B cell (primary cell): ENCODE results near the gene FLII. TPM values are rescaled to one million over a fixed set of nuclear protein-coding genes. Genes with fewer than 3 reads are reported as not detected.

Source experiments
- ATAC-seq: fragments of 200-7000 bp; cut with Tn5 transposase; one replicate; pipeline ENCODE4 v1.10.0; 2021; ENCODE audit warnings: low read depth, mild to moderate bottlenecking, moderate number of reproducible peaks, moderate library complexity
- CTCF ChIA-PET: fragments of 350-600 bp; sonication (Branson Sonifier 250); formaldehyde crosslinking; loops from one replicate; lab custom pipeline; 2021; ENCODE audit warnings: antibody characterized with exemption, inconsistent platforms; lab: Charles Lee
- POLR2A ChIA-PET: fragments of 350-600 bp; sonication (Branson Sonifier 250); formaldehyde crosslinking; loops from one replicate; lab custom pipeline; 2021; ENCODE audit warnings: antibody characterized with exemption; lab: Charles Lee
- DNase-seq: peaks from one replicate; pipeline ENCODE4 v3.0.0; 2013
- H2AFZ ChIP-seq: 2 replicates; pipeline ENCODE4 v1.6.1; 2012; ENCODE audit warnings: mild to moderate bottlenecking, low read depth, low read length; ENCODE audit not compliant: insufficient read depth, poor library complexity, severe bottlenecking
- H3K27ac ChIP-seq, 2 donors: 1 replicate in 1 of 2; 2 replicates in 1 of 2; pipeline ENCODE4 v1.5.1; 2012 to 2013; ENCODE audit warnings: low read length in 2 of 2, mild to moderate bottlenecking in 2 of 2, moderate library complexity in 1 of 2
- H3K27me3 ChIP-seq, 4 experiments: fragments of 200-600 bp in 1 of 4; sonication (generic) in 1 of 4; replicated peaks in 1 of 4; 1 replicate in 2 of 4; 2 replicates in 2 of 4; pipeline versions ENCODE4 v1.6.1 to v1.7.0; 2013 to 2016; ENCODE audit warnings: low read length in 3 of 4, mild to moderate bottlenecking in 2 of 4, mixed read lengths in 1 of 4, moderate library complexity in 1 of 4; ENCODE audit not compliant: insufficient read depth in 4 of 4, control insufficient read depth in 3 of 4; ENCODE audit errors: control extremely low read depth in 1 of 4
- H3K36me3 ChIP-seq, 2 experiments: replicated peaks in 1 of 2; 1 replicate in 1 of 2; 2 replicates in 1 of 2; pipeline versions ENCODE4 v1.6.1 to v1.7.1; 2013; ENCODE audit warnings: low read length in 1 of 2; ENCODE audit not compliant: insufficient read depth in 2 of 2, control insufficient read depth in 1 of 2; ENCODE audit errors: control extremely low read depth in 1 of 2, extremely low read depth in 1 of 2
- H3K4me1 ChIP-seq, 2 donors: fragments of 200-600 bp in 1 of 2; sonication (generic) in 1 of 2; 1 replicate in 1 of 2; 2 replicates in 1 of 2; pipeline versions ENCODE4 v1.5.1 to v1.6.1; 2013 to 2017; ENCODE audit warnings: low read length in 2 of 2; ENCODE audit not compliant: control insufficient read depth in 2 of 2, insufficient read depth in 2 of 2
- H3K4me2 ChIP-seq: replicated peaks from 2 replicates; pipeline ENCODE3; 2012; ENCODE audit warnings: mild to moderate bottlenecking, low read depth, low read length; ENCODE audit not compliant: poor library complexity, severe bottlenecking
- H3K4me3 ChIP-seq, 5 experiments: fragments of 200-600 bp in 1 of 5; sonication (generic) in 1 of 5; 1 replicate in 3 of 5; 2 replicates in 2 of 5; pipeline versions ENCODE4 v1.5.1 to v1.7.0; 2011 to 2016; ENCODE audit warnings: low read length in 4 of 5, mild to moderate bottlenecking in 4 of 5, low read depth in 2 of 5, control low read depth in 1 of 5, moderate library complexity in 1 of 5; ENCODE audit not compliant: insufficient read depth in 1 of 5; ENCODE audit errors: control extremely low read depth in 1 of 5, extremely low read depth in 1 of 5
- H3K79me2 ChIP-seq: fragments of 200-600 bp; sonication (generic); one replicate; pipeline ENCODE4 v1.6.0; 2016; ENCODE audit warnings: low read length; ENCODE audit not compliant: control insufficient read depth, insufficient read depth
- H3K9ac ChIP-seq: fragments of 200-600 bp; sonication (generic); 2 replicates; pipeline ENCODE4 v1.6.1; 2017; ENCODE audit warnings: mild to moderate bottlenecking, low read length, moderate library complexity
- H3K9me3 ChIP-seq, 3 donors: one replicate each; pipeline versions ENCODE4 v1.6.1 to v1.7.1; 2013; ENCODE audit warnings: low read length in 2 of 3; ENCODE audit not compliant: control insufficient read depth in 2 of 3, insufficient read depth in 1 of 3; ENCODE audit errors: control extremely low read depth in 1 of 3
- H4K20me1 ChIP-seq: 2 replicates; pipeline ENCODE4 v1.6.0; 2012; ENCODE audit warnings: mild to moderate bottlenecking, low read length; ENCODE audit not compliant: insufficient read depth, control insufficient read depth, poor library complexity, severe bottlenecking
- H3K27ac Mint-ChIP-seq: one replicate; pipeline ENCODE4 v1.8.0; 2021; ENCODE audit warnings: mixed read lengths
- H3K27me3 Mint-ChIP-seq: one replicate; pipeline ENCODE4 v1.8.0; 2021; ENCODE audit warnings: mixed read lengths
- H3K4me1 Mint-ChIP-seq: one replicate; pipeline ENCODE4 v1.8.0; 2021; ENCODE audit warnings: mixed read lengths
- H3K4me3 Mint-ChIP-seq: one replicate; pipeline ENCODE4 v1.8.0; 2021; ENCODE audit warnings: mixed read lengths
- H3K9me3 Mint-ChIP-seq: one replicate; pipeline ENCODE4 v1.8.0; 2022; ENCODE audit warnings: mixed read lengths; ENCODE audit not compliant: insufficient read depth
- CTCF ChIP-seq: fragments of 200-600 bp; IDR thresholded peaks from one replicate; pipeline ENCODE4 v1.8.0; 2022; ENCODE audit warnings: antibody characterized with exemption, mild to moderate bottlenecking
- EZH2 ChIP-seq: IDR thresholded peaks from 2 replicates; pipeline ENCODE4 v1.6.1; 2012; ENCODE audit warnings: borderline replicate concordance, low read depth, mild to moderate bottlenecking, moderate library complexity, low read length; ENCODE audit not compliant: insufficient read depth, poor library complexity, severe bottlenecking
- WGBS: methylation state at CpG from one replicate; pipeline ENCODE4 v1.1.5; 2013; ENCODE audit warnings: missing lambda C conversion rate; ENCODE audit not compliant: insufficient coverage; 5-methylcytosine and 5-hydroxymethylcytosine counted together
- intact Hi-C: fragments of 100-400 bp; cut with micrococcal nuclease; formaldehyde crosslinking; loops from one replicate; pipeline ENCODE4 v1.10.0; 2022
- polyA plus RNA-seq: library from polyadenylated mRNA; depleted of rRNA; stranded (reverse); fragments of >200 nt; gene quantifications from 2 replicates; pipeline ENCODE4 v1.2.3, GENCODE V29; 2012
- total RNA-seq, 2 donors: library from RNA; stranded (reverse); fragments of 120-200 nt in 1 of 2; gene quantifications; 1 replicate in 1 of 2; 2 replicates in 1 of 2; pipeline versions ENCODE4 v1.2.3 to v1.2.4, GENCODE V29; 2013 to 2022

Gene FLII
- total and polyA plus RNA-seq, 2 donors (not counting 1 experiment from before 2014, with no cell fraction given) = 357 to 531 TPM

GRCh38 chr17:18228176-18228682 lies 30.3 kb downstream of the FLII start:
- Histone ChIP-seq H3K79me2 (peaks cover 13% of the 10 kb centered on the region), H3K27me3 (no peaks in the 10 kb centered on the region), H3K9ac (no peak overlapping the region), H3K4me3 (no peak overlapping the region), H3K4me1 (peaks cover 10 to 16% of the 10 kb centered on the region in 2 donors), H3K9me3 (no peaks in the 10 kb centered on the region), H2AFZ (no peak overlapping the region), H3K27ac (no peak overlapping the region), H4K20me1 (no peaks in the 10 kb centered on the region), H3K4me2 (no peak overlapping the region), H3K36me3 (no peaks in the 10 kb centered on the region)
- ATAC-seq (no peak), DNase-seq (no peak)
- Mint-ChIP-seq H3K4me1 (peaks cover 10% of the 10 kb centered on the region), H3K27me3 (no peaks in the 10 kb centered on the region), H3K27ac (no peak overlapping the region), H3K4me3 (no peak overlapping the region), H3K9me3 (no peaks in the 10 kb centered on the region)
- 98% methylated on average over 10 of the region's 10 CpGs for WGBS
- POLR2A ChIA-PET = no interaction called here
- CTCF ChIA-PET = interaction anchor here (1.0 kb wide), 1 partner anchor 12 kb away, joined by 3 read pairs; no protein-coding TSS in a partner anchor
- intact Hi-C loops = no loop called here
- TF ChIP-seq CTCF (no peak), EZH2 (no peak)

GRCh38 chr17:18227635-18228034 lies 30.9 kb downstream of the FLII start:
- WGBS = 95% methylated on average over 4 of the region's 5 CpGs
- Mint-ChIP-seq H3K9me3 (no peaks in the 10 kb centered on the region), H3K4me3 (no peak overlapping the region), H3K4me1 (peaks cover 10% of the 10 kb centered on the region), H3K27me3 (no peaks in the 10 kb centered on the region), H3K27ac (no peak overlapping the region)
- Histone ChIP-seq H2AFZ (no peak overlapping the region), H3K9me3 (no peaks in the 10 kb centered on the region), H3K36me3 (no peaks in the 10 kb centered on the region), H4K20me1 (no peaks in the 10 kb centered on the region), H3K4me1 (peaks cover 10 to 16% of the 10 kb centered on the region in 2 donors), H3K27ac (no peak overlapping the region), H3K4me3 (no peak overlapping the region), H3K9ac (no peak overlapping the region), H3K4me2 (no peak overlapping the region), H3K79me2 (peaks cover 13% of the 10 kb centered on the region), H3K27me3 (no peaks in the 10 kb centered on the region)
- no peak for DNase-seq
- intact Hi-C loops = no loop called here
- ChIA-PET POLR2A (no interaction called here), CTCF (no interaction called here)
- TF ChIP-seq EZH2 (no peak), CTCF (no peak)
- no peak for ATAC-seq
